ENCODE measurements around the gene FOXQ1.

FOXQ1 gene

GRCh38 chr6:1278061-1278720, 33.7 kb upstream of the FOXQ1 start:
- Histone ChIP-seq H3K36me3 (ENCODE audit: control insufficient read depth, insufficient read depth, low read length, severe bottlenecking) (no peaks in the 10 kb centered on the region), H3K9me3 (ENCODE audit: control insufficient read depth, low read length) (no peaks in the 10 kb centered on the region), H3K9ac (ENCODE audit: low read length) (no peak overlapping the region), H3K4me1 (ENCODE audit: control insufficient read depth, insufficient read depth, low read length) (no peaks in the 10 kb centered on the region), H3K27me3 (replicated peaks; ENCODE audit: control insufficient read depth, insufficient read depth, low read length) (peaks cover 10% of the 10 kb centered on the region), H3K4me3 (ENCODE audit: low read length) (no peak overlapping the region)
- no peak for DNase-seq (ENCODE audit: low read depth)

DNA sequence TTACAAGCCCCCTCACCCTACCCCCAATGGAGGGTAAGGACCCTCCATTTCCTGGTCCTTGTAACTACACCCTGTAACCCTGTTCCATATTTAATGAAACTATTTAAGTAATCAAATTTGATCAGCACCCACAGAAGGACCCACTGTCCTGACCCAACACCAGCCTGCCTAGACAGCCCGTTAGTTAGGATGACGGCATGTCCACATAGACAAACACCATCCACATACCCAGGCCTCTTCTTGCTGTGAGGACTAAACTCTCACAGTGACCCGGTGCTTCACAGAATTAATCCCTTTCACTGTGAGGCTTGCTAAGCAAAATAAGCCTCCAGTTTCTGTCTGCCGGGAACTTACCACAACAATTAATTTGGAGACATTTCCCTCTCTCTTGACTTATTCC, 32.8 kb upstream of the FOXQ1 start:
- Histone ChIP-seq H3K27me3 (replicated peaks; ENCODE audit: control insufficient read depth, insufficient read depth, low read length) (peaks cover 10% of the 10 kb centered on the region), H3K4me3 (ENCODE audit: low read length) (no peak overlapping the region), H3K4me1 (ENCODE audit: control insufficient read depth, insufficient read depth, low read length) (no peaks in the 10 kb centered on the region), H3K9me3 (ENCODE audit: control insufficient read depth, low read length) (no peaks in the 10 kb centered on the region), H3K9ac (ENCODE audit: low read length) (no peak overlapping the region), H3K36me3 (ENCODE audit: control insufficient read depth, insufficient read depth, low read length, severe bottlenecking) (no peaks in the 10 kb centered on the region)
- no peak for DNase-seq (ENCODE audit: low read depth)

DNA sequence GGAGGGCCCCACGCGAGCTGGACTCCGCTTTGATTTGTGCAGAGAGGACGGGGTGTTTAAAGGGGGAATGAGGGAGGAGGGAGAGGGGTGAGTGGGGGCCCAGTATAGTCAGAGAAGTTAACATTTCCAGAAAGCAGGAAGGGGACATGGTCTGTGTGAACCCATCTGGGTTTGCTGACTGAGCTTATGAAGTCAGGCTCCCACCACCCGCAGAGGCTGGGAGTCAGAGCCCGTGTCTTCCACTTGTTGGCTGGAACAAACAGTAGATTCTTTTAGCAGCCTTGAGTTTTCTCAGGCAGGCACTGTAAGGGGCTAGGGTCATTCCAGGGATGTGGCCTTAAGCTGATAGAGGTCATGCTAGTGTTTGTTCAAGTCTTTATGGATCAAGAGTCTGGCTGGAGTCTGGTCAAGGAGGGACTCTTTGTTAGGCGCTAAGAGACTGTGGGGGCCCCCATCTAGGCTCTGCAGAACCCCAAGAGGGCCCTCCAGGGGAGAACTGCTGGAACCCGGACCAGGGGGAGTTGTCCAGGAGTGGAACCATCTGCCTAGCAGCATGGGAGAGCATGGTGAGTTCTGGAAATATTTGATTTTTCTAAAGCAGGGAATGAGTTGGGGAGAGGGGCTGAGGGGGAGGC, 31.1 kb upstream of the FOXQ1 start:
- H3K4me1 ChIP-seq (ENCODE audit: control insufficient read depth, insufficient read depth, low read length): peaks cover 7% of the 10 kb centered on the region
- no peaks in the 10 kb centered on the region for H3K36me3 ChIP-seq (ENCODE audit: control insufficient read depth, insufficient read depth, low read length, severe bottlenecking)
- DNase-seq (ENCODE audit: low read depth): no peak
- H3K27me3 ChIP-seq (replicated peaks; ENCODE audit: control insufficient read depth, insufficient read depth, low read length): peaks cover 10% of the 10 kb centered on the region
- no peaks in the 10 kb centered on the region for H3K9me3 ChIP-seq (ENCODE audit: control insufficient read depth, low read length)
- H3K4me3 ChIP-seq (ENCODE audit: low read length): no peak overlapping the region
- no peak overlapping the region for H3K9ac ChIP-seq (ENCODE audit: low read length)

DNA sequence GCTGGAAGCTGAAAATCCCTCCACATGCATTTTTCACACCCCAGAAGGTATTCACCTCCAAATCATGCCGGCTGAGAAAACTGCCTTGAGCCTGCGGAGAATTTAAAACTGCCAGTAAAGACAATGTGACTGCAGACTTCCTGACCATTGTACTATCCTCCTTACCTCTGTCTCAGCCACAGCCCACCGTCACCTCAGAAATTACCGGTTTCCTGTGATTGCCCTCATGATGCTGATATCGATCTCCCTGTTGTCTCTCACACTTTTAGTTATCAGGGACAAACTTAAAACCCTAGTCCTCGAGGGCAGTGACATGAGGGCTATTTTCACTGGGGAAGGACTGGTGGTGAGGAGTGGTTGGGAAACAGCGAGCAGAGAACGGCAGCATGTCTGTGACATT, 30.2 kb upstream of the FOXQ1 start:
- Histone ChIP-seq H3K4me1 (ENCODE audit: control insufficient read depth, insufficient read depth, low read length) (peaks cover 16% of the 10 kb centered on the region), H3K9ac (ENCODE audit: low read length) (no peak overlapping the region), H3K27me3 (replicated peaks; ENCODE audit: control insufficient read depth, insufficient read depth, low read length) (peaks cover 10% of the 10 kb centered on the region), H3K36me3 (ENCODE audit: control insufficient read depth, insufficient read depth, low read length, severe bottlenecking) (no peaks in the 10 kb centered on the region), H3K9me3 (ENCODE audit: control insufficient read depth, low read length) (no peaks in the 10 kb centered on the region), H3K4me3 (ENCODE audit: low read length) (no peak overlapping the region)
- DNase-seq (ENCODE audit: low read depth): no peak

GRCh38 chr6:1283501-1283900, 28.4 kb upstream of the FOXQ1 start:
- Histone ChIP-seq H3K36me3 (ENCODE audit: control insufficient read depth, insufficient read depth, low read length, severe bottlenecking) (no peaks in the 10 kb centered on the region), H3K4me3 (ENCODE audit: low read length) (no peak overlapping the region), H3K27me3 (replicated peaks; ENCODE audit: control insufficient read depth, insufficient read depth, low read length) (peaks cover 10% of the 10 kb centered on the region), H3K9ac (ENCODE audit: low read length) (no peak overlapping the region), H3K4me1 (ENCODE audit: control insufficient read depth, insufficient read depth, low read length) (peaks cover 21% of the 10 kb centered on the region), H3K9me3 (ENCODE audit: control insufficient read depth, low read length) (no peaks in the 10 kb centered on the region)
- no peak for DNase-seq (ENCODE audit: low read depth)

DNA sequence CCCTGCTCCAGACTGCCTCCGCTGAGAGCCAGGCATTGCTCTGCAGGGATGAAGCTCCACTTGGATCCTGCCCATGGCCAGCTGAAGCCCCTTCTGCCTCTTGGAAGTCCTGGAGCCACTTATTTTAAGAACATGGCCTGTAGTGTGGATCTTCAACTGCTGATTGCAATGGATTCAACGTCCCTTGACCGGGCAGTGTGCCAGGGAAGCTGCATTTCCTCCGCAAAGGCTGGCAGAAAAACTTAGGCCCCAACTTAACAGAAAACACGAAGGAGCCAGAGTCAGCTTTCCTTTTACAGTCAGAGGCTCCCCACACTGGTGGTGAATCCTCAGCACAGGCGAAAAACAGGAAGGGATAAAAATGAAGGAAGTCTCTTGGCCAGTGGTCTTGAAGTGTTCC, 26.3 kb upstream of the FOXQ1 start:
- peaks cover 5% of the 10 kb centered on the region for H3K27me3 ChIP-seq (replicated peaks; ENCODE audit: control insufficient read depth, insufficient read depth, low read length)

GRCh38 chr6:1285956-1286355, 25.9 kb upstream of the FOXQ1 start:
- H3K27me3 ChIP-seq (replicated peaks; ENCODE audit: control insufficient read depth, insufficient read depth, low read length): peaks cover 5% of the 10 kb centered on the region
- H3K9ac ChIP-seq (ENCODE audit: low read length): no peak overlapping the region
- H3K4me1 ChIP-seq (ENCODE audit: control insufficient read depth, insufficient read depth, low read length): peaks cover 21% of the 10 kb centered on the region
- peak; percentile 44 for DNase-seq (ENCODE audit: low read depth)
- no peaks in the 10 kb centered on the region for H3K36me3 ChIP-seq (ENCODE audit: control insufficient read depth, insufficient read depth, low read length, severe bottlenecking)
- no peaks in the 10 kb centered on the region for H3K9me3 ChIP-seq (ENCODE audit: control insufficient read depth, low read length)
- H3K4me3 ChIP-seq (ENCODE audit: low read length): no peak overlapping the region

More for the DNA sequence above, 26.3 kb upstream of the FOXQ1 start:
- Histone ChIP-seq H3K4me3 (ENCODE audit: low read length) (no peak overlapping the region), H3K4me1 (ENCODE audit: control insufficient read depth, insufficient read depth, low read length) (peaks cover 21% of the 10 kb centered on the region), H3K36me3 (ENCODE audit: control insufficient read depth, insufficient read depth, low read length, severe bottlenecking) (no peaks in the 10 kb centered on the region), H3K9me3 (ENCODE audit: control insufficient read depth, low read length) (no peaks in the 10 kb centered on the region), H3K9ac (ENCODE audit: low read length) (no peak overlapping the region)
- peak; percentile 26 for DNase-seq (ENCODE audit: low read depth)

- Histone ChIP-seq H3K4me1 (ENCODE audit: control insufficient read depth, insufficient read depth, low read length) (peaks cover 21% of the 10 kb centered on the region), H3K9ac (ENCODE audit: low read length) (no peak overlapping the region), H3K36me3 (ENCODE audit: control insufficient read depth, insufficient read depth, low read length, severe bottlenecking) (no peaks in the 10 kb centered on the region), H3K27me3 (replicated peaks; ENCODE audit: control insufficient read depth, insufficient read depth, low read length) (no peaks in the 10 kb centered on the region), H3K4me3 (ENCODE audit: low read length) (no peak overlapping the region), H3K9me3 (ENCODE audit: control insufficient read depth, low read length) (no peaks in the 10 kb centered on the region)
- peak; percentile 88 for DNase-seq (ENCODE audit: low read depth)
These were observed 24.8 kb upstream of the FOXQ1 start for GRCh38 chr6:1287103-1287591.

GRCh38 chr6:1290086-1290485, 21.8 kb upstream of the FOXQ1 start:
- H3K36me3 ChIP-seq (ENCODE audit: control insufficient read depth, insufficient read depth, low read length, severe bottlenecking): no peaks in the 10 kb centered on the region

GRCh38 chr6:1290805-1291204, 21.1 kb upstream of the FOXQ1 start:
- no peaks in the 10 kb centered on the region for H3K36me3 ChIP-seq (ENCODE audit: control insufficient read depth, insufficient read depth, low read length, severe bottlenecking)
- no peaks in the 10 kb centered on the region for H3K27me3 ChIP-seq (replicated peaks; ENCODE audit: control insufficient read depth, insufficient read depth, low read length)
- peaks cover 15% of the 10 kb centered on the region for H3K4me1 ChIP-seq (ENCODE audit: control insufficient read depth, insufficient read depth, low read length)
- no peak overlapping the region for H3K9ac ChIP-seq (ENCODE audit: low read length)
- H3K9me3 ChIP-seq (ENCODE audit: control insufficient read depth, low read length): no peaks in the 10 kb centered on the region
- no peak for DNase-seq (ENCODE audit: low read depth)
- no peak overlapping the region for H3K4me3 ChIP-seq (ENCODE audit: low read length)

More at GRCh38 chr6:1290086-1290485, 21.8 kb upstream of the FOXQ1 start:
- Histone ChIP-seq H3K4me1 (ENCODE audit: control insufficient read depth, insufficient read depth, low read length) (peaks cover 21% of the 10 kb centered on the region), H3K4me3 (ENCODE audit: low read length) (no peak overlapping the region), H3K9me3 (ENCODE audit: control insufficient read depth, low read length) (no peaks in the 10 kb centered on the region), H3K27me3 (replicated peaks; ENCODE audit: control insufficient read depth, insufficient read depth, low read length) (no peaks in the 10 kb centered on the region), H3K9ac (ENCODE audit: low read length) (no peak overlapping the region)
- no peak for DNase-seq (ENCODE audit: low read depth)

DNA sequence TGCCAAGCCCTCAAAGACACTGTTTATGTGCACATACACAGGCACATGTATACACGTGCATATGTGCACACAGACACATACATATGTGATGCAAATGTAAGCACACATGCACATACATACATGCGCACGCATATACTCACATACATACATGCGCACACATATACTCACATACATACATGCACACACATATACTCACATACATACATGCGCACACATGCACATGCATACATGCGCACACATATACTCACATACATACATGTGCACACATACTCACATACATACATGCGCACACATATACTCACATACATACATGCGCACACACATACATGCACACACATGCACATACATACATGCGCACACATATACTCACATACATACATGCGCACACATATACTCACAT, 20.5 kb upstream of the FOXQ1 start:
- no peak overlapping the region for H3K4me3 ChIP-seq (ENCODE audit: low read length)
- no peak overlapping the region for H3K9ac ChIP-seq (ENCODE audit: low read length)
- H3K9me3 ChIP-seq (ENCODE audit: control insufficient read depth, low read length): no peaks in the 10 kb centered on the region
- peaks cover 9% of the 10 kb centered on the region for H3K4me1 ChIP-seq (ENCODE audit: control insufficient read depth, insufficient read depth, low read length)
- H3K27me3 ChIP-seq (replicated peaks; ENCODE audit: control insufficient read depth, insufficient read depth, low read length): no peaks in the 10 kb centered on the region
- no peak for DNase-seq (ENCODE audit: low read depth)
- no peaks in the 10 kb centered on the region for H3K36me3 ChIP-seq (ENCODE audit: control insufficient read depth, insufficient read depth, low read length, severe bottlenecking)
